Esophagus muscularis mucosa (tissue), 4 donors: ENCODE results near the gene BSN.

Source experiments
- CTCF ChIP-seq, 3 experiments: fragments of 200-600 bp in 2 of 3; fragments of 450-650 bp in 1 of 3; sonication (generic) in 2 of 3; IDR thresholded peaks; one replicate each; pipeline ENCODE4 v1.5.1; 2017 to 2019; ENCODE audit warnings: antibody characterized with exemption in 3 of 3, mild to moderate bottlenecking in 2 of 3, moderate library complexity in 1 of 3
- EP300 ChIP-seq: sonication (generic); formaldehyde crosslinking; IDR thresholded peaks from one replicate; pipeline ENCODE4 v1.6.1; 2017; ENCODE audit warnings: antibody characterized with exemption
- POLR2A ChIP-seq: fragments of 450-650 bp; IDR thresholded peaks from one replicate; pipeline ENCODE4 v1.6.1; 2017; ENCODE audit warnings: antibody characterized with exemption, moderate library complexity, mild to moderate bottlenecking, low read depth

DNA sequence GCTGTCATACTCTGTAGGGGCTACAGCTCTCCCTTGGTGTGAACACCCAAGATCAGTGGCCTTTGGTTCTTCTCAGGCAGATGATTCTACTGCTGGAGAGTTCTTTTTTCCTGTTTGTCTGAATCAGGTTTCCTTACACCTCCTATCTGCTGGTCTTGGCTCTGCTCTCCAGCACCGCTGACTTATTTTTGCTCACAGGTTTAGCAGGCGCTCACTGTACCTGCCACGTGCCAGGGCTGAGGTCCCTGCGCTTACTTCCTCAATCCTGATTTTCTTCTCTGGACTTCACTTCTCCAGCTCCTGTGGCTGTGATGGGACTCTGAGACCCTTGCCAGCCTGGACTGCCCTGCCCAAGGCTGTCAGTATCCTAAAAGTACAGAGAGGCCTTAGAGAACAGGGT, 9.5 kb downstream of the BSN start:
- TF ChIP-seq POLR2A (no peak), CTCF (IDR thresholded peaks at IDR 0.05) (no peak), EP300 (no peak)
